DOHH2 (cell line): Measurements from ENCODE around the gene P2RX3.

Source experiments
- H3F3A ChIP-seq: fragments of 200-600 bp; sonication (generic), shearing (Covaris generic); 2 replicates; pipeline ENCODE4 v1.6.0; 2016; ENCODE audit warnings: antibody characterized with exemption, mild to moderate bottlenecking; ENCODE audit not compliant: control insufficient read depth, insufficient read depth
- H3K27ac ChIP-seq: fragments of 200-600 bp; sonication (generic); 2 replicates; pipeline ENCODE4 v1.5.1; 2014; ENCODE audit warnings: low read depth, mild to moderate bottlenecking, low read length, moderate library complexity
- H3K27me3 ChIP-seq: fragments of 200-600 bp; sonication (generic); 2 replicates; pipeline ENCODE4 v1.6.1; 2014; ENCODE audit warnings: mild to moderate bottlenecking, low read length, mixed read lengths; ENCODE audit not compliant: control insufficient read depth
- H3K36me3 ChIP-seq: fragments of 200-600 bp; sonication (generic); 2 replicates; pipeline ENCODE4 v1.6.1; 2014; ENCODE audit warnings: mild to moderate bottlenecking, low read length, moderate library complexity, mixed read lengths; ENCODE audit not compliant: control insufficient read depth
- H3K4me1 ChIP-seq: fragments of 200-600 bp; sonication (generic); 2 replicates; pipeline ENCODE4 v1.6.1; 2014; ENCODE audit warnings: mild to moderate bottlenecking, low read length, mixed read lengths; ENCODE audit not compliant: control insufficient read depth
- H3K4me2 ChIP-seq: fragments of 200-600 bp; sonication (generic); 2 replicates; pipeline ENCODE4 v1.6.0; 2014; ENCODE audit warnings: mild to moderate bottlenecking, low read length, moderate library complexity
- H3K4me3 ChIP-seq: fragments of 200-600 bp; sonication (generic); 2 replicates; pipeline ENCODE4 v1.5.1; 2014; ENCODE audit warnings: mild to moderate bottlenecking, low read length, mixed read lengths
- H3K79me2 ChIP-seq: fragments of 200-600 bp; sonication (generic); 2 replicates; pipeline ENCODE4 v1.6.1; 2014; ENCODE audit warnings: mild to moderate bottlenecking, low read length, mixed read lengths; ENCODE audit not compliant: control insufficient read depth
- H3K9me2 ChIP-seq: fragments of 200-600 bp; sonication (generic); replicated peaks from 2 replicates; pipeline ENCODE4 v1.6.1; 2014; ENCODE audit warnings: mild to moderate bottlenecking, low read length, mixed read lengths; ENCODE audit not compliant: control insufficient read depth
- H3K9me3 ChIP-seq: fragments of 200-600 bp; sonication (generic); 2 replicates; pipeline ENCODE4 v1.6.1; 2014; ENCODE audit warnings: antibody characterized with exemption, low read length, mixed read lengths; ENCODE audit not compliant: control insufficient read depth, insufficient read depth
- H4K20me1 ChIP-seq: fragments of 200-600 bp; sonication (generic); 2 replicates; pipeline ENCODE4 v1.6.0; 2014; ENCODE audit warnings: low read depth, mild to moderate bottlenecking, antibody characterized with exemption, low read length, moderate library complexity; ENCODE audit not compliant: control insufficient read depth, insufficient read depth
- CTCF ChIP-seq: fragments of 200-600 bp; sonication (generic); IDR thresholded peaks from one replicate; pipeline ENCODE4 v1.5.1; 2014; ENCODE audit warnings: antibody characterized with exemption, mild to moderate bottlenecking, low read depth, low read length; ENCODE audit not compliant: poor library complexity, severe bottlenecking
- EZH2phosphoT487 ChIP-seq: fragments of 200-600 bp; sonication (generic); IDR thresholded peaks from 2 replicates; pipeline ENCODE4 v1.6.1; 2017; ENCODE audit warnings: borderline replicate concordance, mild to moderate bottlenecking, antibody characterized with exemption, low read length, moderate library complexity, mixed read lengths

The P2RX3 gene

GRCh38 chr11:57349491-57350274 is 11.5 kb downstream of the P2RX3 start:
- H3K4me1 ChIP-seq: peaks cover 6% of the 10 kb centered on the region; the same call in 1 of the 2 replicates
- no peaks in the 10 kb centered on the region for H3K36me3 ChIP-seq
- no peak overlapping the region for H3K27ac ChIP-seq
- no peaks in the 10 kb centered on the region for H3F3A ChIP-seq
- H3K9me2 ChIP-seq: no peaks in the 10 kb centered on the region
- H4K20me1 ChIP-seq: no peaks in the 10 kb centered on the region
- no peaks in the 10 kb centered on the region for H3K9me3 ChIP-seq
- peaks cover 8% of the 10 kb centered on the region; the same call in 1 of the 2 replicates for H3K27me3 ChIP-seq
- TF ChIP-seq EZH2phosphoT487: no peak
- peak; percentile 89 for TF ChIP-seq CTCF
- no peaks in the 10 kb centered on the region for H3K79me2 ChIP-seq
- H3K4me3 ChIP-seq: no peak overlapping the region
- no peak overlapping the region for H3K4me2 ChIP-seq

- Histone ChIP-seq H3K27me3 (peaks cover 29% of the 10 kb centered on the region), H3K27ac (no peak overlapping the region), H3K9me2 (no peaks in the 10 kb centered on the region), H3K79me2 (no peaks in the 10 kb centered on the region), H3K4me3 (no peak overlapping the region), H3K9me3 (no peaks in the 10 kb centered on the region), H3F3A (no peaks in the 10 kb centered on the region), H4K20me1 (no peaks in the 10 kb centered on the region), H3K36me3 (no peaks in the 10 kb centered on the region), H3K4me2 (no peak overlapping the region), H3K4me1 (no peaks in the 10 kb centered on the region)
- no peak for TF ChIP-seq CTCF
- TF ChIP-seq EZH2phosphoT487: no peak
These were observed 14.9 kb downstream of the P2RX3 start for GRCh38 chr11:57353036-57353435.

GRCh38 chr11:57353446-57353845 is 15.3 kb downstream of the P2RX3 start:
- Histone ChIP-seq H3K9me2 (no peaks in the 10 kb centered on the region), H3K4me2 (no peak overlapping the region), H3K79me2 (no peaks in the 10 kb centered on the region), H3K27me3 (peaks cover 32% of the 10 kb centered on the region), H4K20me1 (no peaks in the 10 kb centered on the region), H3K4me3 (no peak overlapping the region), H3K27ac (no peak overlapping the region), H3K9me3 (no peaks in the 10 kb centered on the region), H3K36me3 (no peaks in the 10 kb centered on the region), H3K4me1 (no peaks in the 10 kb centered on the region), H3F3A (no peaks in the 10 kb centered on the region)
- TF ChIP-seq CTCF: no peak
- TF ChIP-seq EZH2phosphoT487: no peak
